ENCODE measurements around the gene HLX. TPM values are rescaled to one million over a fixed set of nuclear protein-coding genes. Genes with fewer than 3 reads are reported as not detected.

HLX gene
- total RNA-seq, 1 donor from 2014 or later, result 1.4 TPM

DNA sequence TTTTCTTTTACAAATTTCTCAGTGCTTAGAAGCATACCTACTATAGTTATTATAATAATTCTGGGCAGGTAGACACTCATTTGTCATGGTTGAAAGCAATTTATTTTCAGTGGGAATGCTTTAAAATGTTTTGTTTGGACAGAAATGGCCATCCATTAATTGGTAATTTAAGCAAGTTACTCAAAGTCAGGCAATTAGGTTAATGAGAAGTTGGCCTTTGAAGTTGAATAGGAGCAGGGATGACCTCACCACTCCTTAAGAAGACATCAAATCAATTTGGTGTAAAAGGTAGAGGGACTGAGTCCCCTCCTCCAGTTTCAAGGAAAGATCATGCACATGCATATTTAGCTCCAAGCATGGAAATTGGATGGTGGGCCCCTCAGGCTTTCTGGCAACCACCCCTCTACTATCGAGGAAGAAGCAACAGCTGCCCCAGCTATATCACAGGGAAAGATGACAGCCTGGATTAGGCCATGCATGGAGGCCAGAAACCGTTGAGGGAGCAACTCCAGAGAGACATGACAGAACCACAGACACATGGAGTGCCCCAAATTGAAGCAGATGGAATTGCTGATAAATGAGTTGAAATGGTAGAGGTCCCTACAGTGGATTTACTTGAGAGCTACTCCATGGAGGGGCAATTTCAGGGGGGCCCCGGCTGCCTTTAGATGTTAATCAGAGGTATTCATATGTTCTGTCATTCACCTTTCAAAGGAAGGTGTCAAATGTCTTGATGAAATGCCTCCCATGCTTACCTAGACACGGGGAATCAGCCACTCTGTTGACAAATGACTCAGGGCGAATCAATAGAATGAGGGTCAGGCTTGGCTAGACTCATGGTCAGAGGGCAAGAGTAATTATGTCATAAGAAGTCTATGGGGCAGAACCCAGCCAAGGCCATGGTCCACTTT is 26.7 kb downstream of the HLX start:
- Mint-ChIP-seq H3K27me3 (ENCODE audit: unreplicated experiment) (peaks cover 6% of the 10 kb centered on the region), H3K36me3 (ENCODE audit: low read depth, unreplicated experiment) (no peaks in the 10 kb centered on the region), H3K4me1 (ENCODE audit: unreplicated experiment) (peaks cover 4% of the 10 kb centered on the region), H3K9me3 (ENCODE audit: unreplicated experiment) (no peaks in the 10 kb centered on the region), H3K27ac (ENCODE audit: unreplicated experiment) (no peak overlapping the region), H3K4me3 (ENCODE audit: unreplicated experiment) (no peak overlapping the region)
- no peak for TF ChIP-seq CTCF (IDR thresholded peaks at IDR 0.05; ENCODE audit: unreplicated experiment)
- no peak for DNase-seq (ENCODE audit: low spot score)

- H3K27me3 Mint-ChIP-seq (ENCODE audit: unreplicated experiment), result peaks cover 6% of the 10 kb centered on the region
- DNase-seq (ENCODE audit: low spot score), result no peak
- no peaks in the 10 kb centered on the region for H3K9me3 Mint-ChIP-seq (ENCODE audit: unreplicated experiment)
- no peak overlapping the region for H3K27ac Mint-ChIP-seq (ENCODE audit: unreplicated experiment)
- TF ChIP-seq CTCF (IDR thresholded peaks at IDR 0.05; ENCODE audit: unreplicated experiment), result no peak
- no peak overlapping the region for H3K4me3 Mint-ChIP-seq (ENCODE audit: unreplicated experiment)
- H3K4me1 Mint-ChIP-seq (ENCODE audit: unreplicated experiment), result peaks cover 4% of the 10 kb centered on the region
- no peaks in the 10 kb centered on the region for H3K36me3 Mint-ChIP-seq (ENCODE audit: low read depth, unreplicated experiment)
Observed at GRCh38 chr1:220906561-220907334, 27.5 kb downstream of the HLX start.

GRCh38 chr1:220908757-220909156 is 29.5 kb downstream of the HLX start:
- H3K27me3 Mint-ChIP-seq (ENCODE audit: unreplicated experiment), result peaks cover 6% of the 10 kb centered on the region
- peaks cover 4% of the 10 kb centered on the region for H3K4me1 Mint-ChIP-seq (ENCODE audit: unreplicated experiment)
- H3K27ac Mint-ChIP-seq (ENCODE audit: unreplicated experiment), result no peak overlapping the region
- no peak for DNase-seq (ENCODE audit: low spot score)
- no peaks in the 10 kb centered on the region for H3K9me3 Mint-ChIP-seq (ENCODE audit: unreplicated experiment)
- no peaks in the 10 kb centered on the region for H3K36me3 Mint-ChIP-seq (ENCODE audit: low read depth, unreplicated experiment)
- peak; percentile 26 for TF ChIP-seq CTCF (IDR thresholded peaks at IDR 0.05; ENCODE audit: unreplicated experiment)
- H3K4me3 Mint-ChIP-seq (ENCODE audit: unreplicated experiment), result no peak overlapping the region

DNA sequence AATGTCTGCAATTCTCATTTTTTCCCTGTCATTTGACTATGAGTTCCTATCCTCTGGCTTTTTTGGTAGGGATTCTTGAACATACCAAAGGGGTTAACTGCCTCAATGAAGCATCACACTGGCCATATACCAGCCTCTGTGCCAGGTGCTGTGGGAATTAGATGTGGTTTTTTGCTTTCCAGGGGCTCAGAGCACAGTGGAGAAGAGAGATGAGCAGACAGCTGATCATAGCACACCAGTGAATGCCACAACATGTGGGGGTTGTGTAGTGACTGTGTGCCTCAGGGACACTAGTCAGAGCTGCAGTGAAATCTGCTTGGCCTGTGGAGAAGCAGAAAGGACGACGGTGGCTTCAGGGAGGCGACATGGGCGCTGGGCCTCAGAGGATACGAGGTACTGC is 30.8 kb downstream of the HLX start:
- Mint-ChIP-seq H3K4me3 (ENCODE audit: unreplicated experiment) (no peak overlapping the region), H3K4me1 (ENCODE audit: unreplicated experiment) (peaks cover 2% of the 10 kb centered on the region), H3K27ac (ENCODE audit: unreplicated experiment) (no peak overlapping the region), H3K9me3 (ENCODE audit: unreplicated experiment) (no peaks in the 10 kb centered on the region), H3K27me3 (ENCODE audit: unreplicated experiment) (peaks cover 4% of the 10 kb centered on the region), H3K36me3 (ENCODE audit: low read depth, unreplicated experiment) (no peaks in the 10 kb centered on the region)
- no peak for TF ChIP-seq CTCF (IDR thresholded peaks at IDR 0.05; ENCODE audit: unreplicated experiment)
- DNase-seq (ENCODE audit: low spot score), result no peak

All from endothelial cell (in vitro differentiated cells).